ENCODE measurements around the gene IGF2.

DNA sequence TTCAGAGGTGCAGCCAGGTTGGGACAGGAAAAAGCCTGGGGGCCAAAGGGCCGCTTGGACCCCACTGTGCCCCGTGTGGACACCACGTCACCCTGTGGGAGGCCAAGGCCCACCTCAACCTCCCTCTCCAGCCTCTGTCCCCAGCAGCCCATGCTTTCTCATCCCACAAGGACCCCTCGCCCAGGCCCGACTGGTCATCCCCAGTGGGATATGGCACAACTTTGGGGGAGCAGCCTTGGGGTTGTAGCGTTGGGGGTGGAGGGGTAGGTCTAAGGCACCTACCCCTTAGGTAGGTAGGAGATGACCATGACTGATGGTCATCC lies 44.0 kb downstream of the IGF2 start:
- no peak for TF ChIP-seq EP300 (IDR thresholded peaks at IDR 0.05; ENCODE audit: borderline replicate concordance in 1 of 2, control insufficient read depth in 1 of 2, low read depth in 2 of 2, low read length in 2 of 2)
- TF ChIP-seq SPI1 (IDR thresholded peaks at IDR 0.05; ENCODE audit: borderline replicate concordance, insufficient read depth, low read depth, low read length), result no peak

All from GM12878 (cell line).